Measurements from ENCODE around the gene ZNF710. TPM values are rescaled to one million over a fixed set of nuclear protein-coding genes. Genes with fewer than 3 reads are reported as not detected.

Gene ZNF710
- total and polyA plus RNA-seq, 9 of the 15 experiments (the other 6 are each of a cell fraction or from before 2014, with no cell fraction given), result 0.56 to 14.2 (median 5.2) TPM

DNA sequence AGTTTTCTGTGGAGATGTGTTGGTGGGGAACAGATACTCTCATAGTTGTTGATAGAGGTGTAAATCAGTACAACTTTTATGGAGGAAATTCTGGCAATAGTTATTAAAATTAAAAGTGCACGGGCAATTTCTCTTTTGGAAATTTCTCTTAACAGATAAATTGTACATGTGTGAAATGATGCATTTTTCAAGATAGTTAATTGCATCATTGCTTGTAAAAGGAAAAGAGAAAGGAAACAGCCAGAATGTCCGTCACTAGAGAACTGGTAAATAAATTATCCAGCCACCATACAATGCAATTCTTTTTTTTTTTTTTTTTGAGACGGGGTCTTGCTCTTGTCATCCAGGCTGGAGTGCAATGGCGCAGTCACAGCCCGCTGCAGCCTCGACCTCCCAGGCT is 14.2 kb downstream of the ZNF710 start:
- ChIA-PET POLR2A (no interaction called here), CTCF (ENCODE audit: low intra/inter-chr PET ratio) (no interaction called here)
- DNase-seq (ENCODE audit: extremely low read depth in 1 of 4, low spot score in 3 of 4) (no peak), ATAC-seq (no peak), FAIRE-seq (no peak)
- Histone ChIP-seq H3K27ac (ENCODE audit: extremely low read depth, low read depth, low read length) (no peak overlapping the region), H3K36me3 (ENCODE audit: control insufficient read depth, insufficient read depth, low read length) (no peaks in the 10 kb centered on the region), H3K4me3 (no peak overlapping the region), H3K9ac (ENCODE audit: insufficient read depth in 1 of 2, low read depth in 2 of 2, low read length in 2 of 2) (no peak overlapping the region), H3K4me2 (ENCODE audit: insufficient read depth, low read length) (no peak overlapping the region), H2AFZ (ENCODE audit: low read depth, low read length) (no peak overlapping the region), H3K9me1 (ENCODE audit: control insufficient read depth, insufficient read depth, low read length) (no peaks in the 10 kb centered on the region), H3K9me3 (replicated peaks; ENCODE audit: control insufficient read depth, insufficient read depth, low read depth, low read length) (0 out of 2 replicates have a peak, but pooled peaks cover 3% of the 10 kb centered on the region), H4K20me1 (replicated peaks; ENCODE audit: control insufficient read depth, insufficient read depth, low read length) (no peaks in the 10 kb centered on the region), H3K4me1 (replicated peaks in 1 of 2; ENCODE audit: control insufficient read depth in 2 of 2, insufficient read depth in 2 of 2, low read length in 2 of 2) (peaks cover 0 to 8% of the 10 kb centered on the region in 2 experiments; a peak in 3 of 5 replicates), H3K27me3 (ENCODE audit: control insufficient read depth in 2 of 2, insufficient read depth in 2 of 2, low read length in 2 of 2) (no peaks in the 10 kb centered on the region), H3K79me2 (ENCODE audit: control insufficient read depth, insufficient read depth, low read length) (no peaks in the 10 kb centered on the region)
- TF ChIP-seq ZNF668 (CRISPR knock-in tag; IDR thresholded peaks at IDR 0.05) (no peak), ZNF561 (CRISPR knock-in tag; conservative IDR thresholded peaks at IDR 0.05) (no peak), ZNF384 (IDR thresholded peaks at IDR 0.05; ENCODE audit: low read depth, low read length) (no peak), ETV5 (CRISPR knock-in tag; IDR thresholded peaks at IDR 0.05; ENCODE audit: low read depth) (no peak), KLF10 (CRISPR knock-in tag; IDR thresholded peaks at IDR 0.05) (no peak), AFF4 (CRISPR knock-in tag; IDR thresholded peaks at IDR 0.05) (no peak), PTTG1 (tag; IDR thresholded peaks at IDR 0.05; ENCODE audit: low read depth) (no peak), KLF1 (tag; IDR thresholded peaks at IDR 0.05) (no peak), ZNF12 (CRISPR knock-in tag; IDR thresholded peaks at IDR 0.05) (no peak), HNRNPH1 (optimal IDR thresholded peaks at IDR 0.05; ENCODE audit: low read depth, low read length) (no peak), NFXL1 (CRISPR knock-in tag; IDR thresholded peaks at IDR 0.05) (no peak), SLC30A9 (CRISPR knock-in tag; IDR thresholded peaks at IDR 0.05) (no peak), ARID2 (IDR thresholded peaks at IDR 0.05) (no peak), ZNF830 (CRISPR knock-in tag; IDR thresholded peaks at IDR 0.05) (no peak), RBBP5 (IDR thresholded peaks at IDR 0.05; ENCODE audit: borderline replicate concordance, insufficient read depth, low read length, poor library complexity, severe bottlenecking) (no peak), DMBX1 (CRISPR knock-in tag; IDR thresholded peaks at IDR 0.05; ENCODE audit: borderline replicate concordance) (no peak)
- TF ChIP-seq, protein P1, sequence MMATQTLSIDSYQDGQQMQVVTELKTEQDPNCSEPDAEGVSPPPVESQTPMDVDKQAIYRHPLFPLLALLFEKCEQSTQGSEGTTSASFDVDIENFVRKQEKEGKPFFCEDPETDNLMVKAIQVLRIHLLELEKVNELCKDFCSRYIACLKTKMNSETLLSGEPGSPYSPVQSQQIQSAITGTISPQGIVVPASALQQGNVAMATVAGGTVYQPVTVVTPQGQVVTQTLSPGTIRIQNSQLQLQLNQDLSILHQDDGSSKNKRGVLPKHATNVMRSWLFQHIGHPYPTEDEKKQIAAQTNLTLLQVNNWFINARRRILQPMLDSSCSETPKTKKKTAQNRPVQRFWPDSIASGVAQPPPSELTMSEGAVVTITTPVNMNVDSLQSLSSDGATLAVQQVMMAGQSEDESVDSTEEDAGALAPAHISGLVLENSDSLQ (IDR thresholded peaks at IDR 0.05), result no peak
- TF ChIP-seq, protein P2, sequence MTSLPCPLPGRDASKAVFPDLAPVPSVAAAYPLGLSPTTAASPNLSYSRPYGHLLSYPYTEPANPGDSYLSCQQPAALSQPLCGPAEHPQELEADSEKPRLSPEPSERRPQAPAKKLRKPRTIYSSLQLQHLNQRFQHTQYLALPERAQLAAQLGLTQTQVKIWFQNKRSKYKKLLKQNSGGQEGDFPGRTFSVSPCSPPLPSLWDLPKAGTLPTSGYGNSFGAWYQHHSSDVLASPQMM (CRISPR knock-in tag; IDR thresholded peaks at IDR 0.05), result no peak
- TF ChIP-seq, protein P3, sequence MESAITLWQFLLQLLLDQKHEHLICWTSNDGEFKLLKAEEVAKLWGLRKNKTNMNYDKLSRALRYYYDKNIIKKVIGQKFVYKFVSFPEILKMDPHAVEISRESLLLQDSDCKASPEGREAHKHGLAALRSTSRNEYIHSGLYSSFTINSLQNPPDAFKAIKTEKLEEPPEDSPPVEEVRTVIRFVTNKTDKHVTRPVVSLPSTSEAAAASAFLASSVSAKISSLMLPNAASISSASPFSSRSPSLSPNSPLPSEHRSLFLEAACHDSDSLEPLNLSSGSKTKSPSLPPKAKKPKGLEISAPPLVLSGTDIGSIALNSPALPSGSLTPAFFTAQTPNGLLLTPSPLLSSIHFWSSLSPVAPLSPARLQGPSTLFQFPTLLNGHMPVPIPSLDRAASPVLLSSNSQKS (CRISPR knock-in tag; IDR thresholded peaks at IDR 0.05), result no peak
- 56% methylated on average over 6 of the region's 6 CpGs for WGBS (ENCODE audit: insufficient coverage, low coverage, missing lambda C conversion rate)
- BruUV-seq (replicated peaks), result no TSS peak
- in situ Hi-C loops (cut with MboI) (no loop called here), intact Hi-C loops (cut with micrococcal nuclease) (no loop called here)

All from K562 (cell line).